MM.1S (cell line): ENCODE measurements around the gene ELL.

Source experiments
- DNase-seq: peaks from one replicate; pipeline ENCODE4 v3.0.0-alpha.2; 2015
- H2AFZ ChIP-seq: fragments of 300-600 bp; sonication (generic); 2 replicates; pipeline ENCODE4 v1.6.0; 2016; ENCODE audit warnings: antibody characterized with exemption, low read length
- H3F3A ChIP-seq: fragments of 300-600 bp; sonication (generic); 2 replicates; pipeline ENCODE4 v1.6.1; 2016; ENCODE audit warnings: mild to moderate bottlenecking, antibody characterized with exemption, low read length, moderate library complexity, mixed read lengths; ENCODE audit not compliant: insufficient read depth
- H3K27ac ChIP-seq: fragments of 300-600 bp; sonication (generic); 2 replicates; pipeline ENCODE4 v1.5.1; 2016; ENCODE audit warnings: mild to moderate bottlenecking, low read length
- H3K27me3 ChIP-seq: fragments of 300-600 bp; sonication (generic); replicated peaks from 2 replicates; pipeline ENCODE4 v1.6.0; 2016; ENCODE audit warnings: low read length; ENCODE audit not compliant: insufficient read depth
- H3K36me3 ChIP-seq: fragments of 300-600 bp; sonication (generic); replicated peaks from 2 replicates; pipeline ENCODE4 v1.6.1; 2016; ENCODE audit warnings: mild to moderate bottlenecking, low read length, mixed read lengths; ENCODE audit not compliant: insufficient read depth
- H3K4me1 ChIP-seq: fragments of 300-600 bp; sonication (generic); 2 replicates; pipeline ENCODE4 v1.6.1; 2016; ENCODE audit warnings: low read length, mixed read lengths
- H3K4me2 ChIP-seq: fragments of 300-600 bp; sonication (generic); 2 replicates; pipeline ENCODE4 v1.6.0; 2016; ENCODE audit warnings: low read depth, low read length
- H3K4me3 ChIP-seq: fragments of 300-600 bp; sonication (generic); 2 replicates; pipeline ENCODE4 v1.5.1; 2016; ENCODE audit warnings: low read length, mixed read lengths
- H3K79me2 ChIP-seq: fragments of 300-600 bp; sonication (generic); 2 replicates; pipeline ENCODE4 v1.6.1; 2016; ENCODE audit warnings: mixed run types, low read length, mixed read lengths
- H3K9ac ChIP-seq: fragments of 300-600 bp; sonication (generic); 2 replicates; pipeline ENCODE4 v1.6.1; 2016; ENCODE audit warnings: low read length, mixed read lengths
- H3K9me2 ChIP-seq: fragments of 300-600 bp; sonication (generic); replicated peaks from 2 replicates; pipeline ENCODE4 v1.6.1; 2016; ENCODE audit warnings: mild to moderate bottlenecking, low read length, mixed read lengths; ENCODE audit not compliant: insufficient read depth
- H3K9me3 ChIP-seq: fragments of 300-600 bp; sonication (generic); replicated peaks from 2 replicates; pipeline ENCODE4 v1.6.1; 2016; ENCODE audit warnings: mild to moderate bottlenecking, low read length, mixed read lengths; ENCODE audit not compliant: insufficient read depth
- H4K20me1 ChIP-seq: fragments of 300-600 bp; sonication (generic); 2 replicates; pipeline ENCODE4 v1.6.1; 2016; ENCODE audit warnings: mild to moderate bottlenecking, low read length, moderate library complexity, mixed read lengths; ENCODE audit not compliant: insufficient read depth
- EZH2 ChIP-seq: fragments of 300-600 bp; sonication (generic); optimal IDR thresholded peaks from 2 replicates; pipeline ENCODE3; 2017; ENCODE audit warnings: low read depth, mild to moderate bottlenecking, antibody characterized with exemption, low read length, mixed read lengths
- EZH2phosphoT487 ChIP-seq: fragments of 300-600 bp; sonication (generic); IDR thresholded peaks from 2 replicates; pipeline ENCODE4 v1.6.1; 2018; ENCODE audit warnings: antibody characterized with exemption, low read length
- TF ChIP-seq, protein P1 (sequence below): fragments of 300-600 bp; sonication (generic); IDR thresholded peaks from 2 replicates; pipeline ENCODE4 v1.5.1; 2016; ENCODE audit warnings: antibody characterized with exemption, low read length, mixed read lengths

Gene ELL

DNA sequence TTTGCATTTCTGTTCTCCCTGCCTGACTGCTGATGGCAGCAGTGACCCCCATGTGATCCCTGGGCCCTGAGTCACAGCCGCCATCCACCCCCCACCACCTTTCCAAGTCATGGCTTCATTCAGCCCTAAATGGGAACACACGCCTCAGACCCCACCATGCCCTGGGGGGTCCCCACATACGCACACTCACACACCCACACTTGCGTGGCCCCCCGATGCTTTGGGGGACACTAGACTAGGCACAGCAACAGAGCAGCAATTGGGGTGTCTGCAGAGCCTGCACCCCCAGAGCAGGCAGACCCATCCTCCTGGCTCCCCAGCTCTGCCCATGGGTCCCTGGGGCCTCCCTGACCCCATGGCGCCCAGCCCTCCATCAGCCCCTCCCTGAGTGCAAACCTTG is 78.5 kb downstream of the ELL start:
- no peak overlapping the region for H3K9ac ChIP-seq
- no peak overlapping the region for H3K4me3 ChIP-seq
- H3K27ac ChIP-seq, result no peak overlapping the region
- H3K9me3 ChIP-seq, result no peaks in the 10 kb centered on the region
- H4K20me1 ChIP-seq, result no peaks in the 10 kb centered on the region; the same call in 1 of the 2 replicates
- H3K9me2 ChIP-seq, result no peaks in the 10 kb centered on the region
- DNase-seq, result no peak
- no peaks in the 10 kb centered on the region for H3K4me1 ChIP-seq
- peaks cover 6% of the 10 kb centered on the region; the same call in 1 of the 2 replicates for H3K36me3 ChIP-seq
- H3K4me2 ChIP-seq, result no peak overlapping the region
- H3K79me2 ChIP-seq, result peaks cover 10% of the 10 kb centered on the region
- no peak for TF ChIP-seq EZH2
- TF ChIP-seq EZH2phosphoT487, result no peak
- TF ChIP-seq, protein P1, sequence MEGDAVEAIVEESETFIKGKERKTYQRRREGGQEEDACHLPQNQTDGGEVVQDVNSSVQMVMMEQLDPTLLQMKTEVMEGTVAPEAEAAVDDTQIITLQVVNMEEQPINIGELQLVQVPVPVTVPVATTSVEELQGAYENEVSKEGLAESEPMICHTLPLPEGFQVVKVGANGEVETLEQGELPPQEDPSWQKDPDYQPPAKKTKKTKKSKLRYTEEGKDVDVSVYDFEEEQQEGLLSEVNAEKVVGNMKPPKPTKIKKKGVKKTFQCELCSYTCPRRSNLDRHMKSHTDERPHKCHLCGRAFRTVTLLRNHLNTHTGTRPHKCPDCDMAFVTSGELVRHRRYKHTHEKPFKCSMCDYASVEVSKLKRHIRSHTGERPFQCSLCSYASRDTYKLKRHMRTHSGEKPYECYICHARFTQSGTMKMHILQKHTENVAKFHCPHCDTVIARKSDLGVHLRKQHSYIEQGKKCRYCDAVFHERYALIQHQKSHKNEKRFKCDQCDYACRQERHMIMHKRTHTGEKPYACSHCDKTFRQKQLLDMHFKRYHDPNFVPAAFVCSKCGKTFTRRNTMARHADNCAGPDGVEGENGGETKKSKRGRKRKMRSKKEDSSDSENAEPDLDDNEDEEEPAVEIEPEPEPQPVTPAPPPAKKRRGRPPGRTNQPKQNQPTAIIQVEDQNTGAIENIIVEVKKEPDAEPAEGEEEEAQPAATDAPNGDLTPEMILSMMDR, result no peak
- H3K27me3 ChIP-seq, result no peaks in the 10 kb centered on the region
- no peak overlapping the region for H2AFZ ChIP-seq
- H3F3A ChIP-seq, result peaks cover 17% of the 10 kb centered on the region; the same call in 1 of the 2 replicates

GRCh38 chr19:18442941-18443340 is 78.9 kb downstream of the ELL start:
- TF ChIP-seq, protein P1, result no peak
- no peak for TF ChIP-seq EZH2phosphoT487
- TF ChIP-seq EZH2, result no peak
- no peaks in the 10 kb centered on the region for H3K9me3 ChIP-seq
- no peaks in the 10 kb centered on the region for H3K9me2 ChIP-seq
- no peak overlapping the region for H3K4me2 ChIP-seq
- H3K36me3 ChIP-seq, result peaks cover 6% of the 10 kb centered on the region; the same call in 1 of the 2 replicates
- no peaks in the 10 kb centered on the region for H4K20me1 ChIP-seq
- H2AFZ ChIP-seq, result no peak overlapping the region
- peaks cover 17% of the 10 kb centered on the region; the same call in 1 of the 2 replicates for H3F3A ChIP-seq
- H3K4me3 ChIP-seq, result no peak overlapping the region
- no peak for DNase-seq
- no peak overlapping the region for H3K9ac ChIP-seq
- H3K27ac ChIP-seq, result no peak overlapping the region
- no peaks in the 10 kb centered on the region for H3K27me3 ChIP-seq
- H3K79me2 ChIP-seq, result peaks cover 6% of the 10 kb centered on the region
- H3K4me1 ChIP-seq, result no peaks in the 10 kb centered on the region

GRCh38 chr19:18441804-18442788 is 79.8 kb downstream of the ELL start:
- H3K27ac ChIP-seq, result no peak overlapping the region
- H3K4me2 ChIP-seq, result no peak overlapping the region
- H3K36me3 ChIP-seq, result peaks cover 6% of the 10 kb centered on the region; the same call in 1 of the 2 replicates
- H3K79me2 ChIP-seq, result peaks cover 6% of the 10 kb centered on the region
- no peaks in the 10 kb centered on the region for H3K27me3 ChIP-seq
- H3K9ac ChIP-seq, result no peak overlapping the region
- TF ChIP-seq EZH2phosphoT487 (no peak), EZH2 (no peak)
- TF ChIP-seq, protein P1, result no peak
- peaks cover 17% of the 10 kb centered on the region; the same call in 1 of the 2 replicates for H3F3A ChIP-seq
- no peaks in the 10 kb centered on the region for H4K20me1 ChIP-seq
- no peak for DNase-seq
- H3K9me3 ChIP-seq, result no peaks in the 10 kb centered on the region
- no peak overlapping the region for H3K4me3 ChIP-seq
- H2AFZ ChIP-seq, result no peak overlapping the region
- no peaks in the 10 kb centered on the region for H3K4me1 ChIP-seq
- H3K9me2 ChIP-seq, result no peaks in the 10 kb centered on the region
